NCI-H1417 treated with DMSO at 0.1 percent for 48 hours (cell line): ENCODE results near the gene NUP188.

Experiments
- DNase-seq: peaks from one replicate; lab custom pipeline; 2025; lab: John Stamatoyannopoulos, UW

The NUP188 gene

GRCh38 chr9:129007035-129007765 is 59.7 kb downstream of the NUP188 start:
- DNase-seq = no peak

GRCh38 chr9:129007766-129008468 is 60.4 kb downstream of the NUP188 start:
- DNase-seq = no peak

DNA sequence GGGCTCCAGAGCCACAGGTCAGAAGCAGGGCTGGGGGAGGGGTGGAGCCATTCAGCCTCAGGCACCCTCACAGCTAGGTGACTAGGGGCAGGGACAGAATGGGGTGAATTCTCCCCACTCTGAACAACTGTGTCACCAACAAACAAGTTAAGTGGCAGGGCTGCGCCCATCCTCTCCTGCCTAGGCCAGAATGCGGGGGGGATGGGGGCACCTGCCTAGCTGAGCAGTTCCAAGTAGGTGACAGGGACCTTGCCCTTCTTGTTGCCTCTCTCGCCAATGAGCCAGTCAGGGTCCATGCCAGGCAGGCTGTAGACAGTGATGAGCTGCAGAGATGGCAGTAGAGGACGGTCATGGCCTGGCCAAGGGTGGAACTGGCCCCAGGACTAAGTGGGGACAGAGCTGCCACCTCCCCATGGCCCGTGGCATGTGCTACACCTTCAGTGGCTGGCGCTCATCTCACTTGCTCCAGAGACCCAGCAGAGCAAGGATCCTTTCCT is 61.0 kb downstream of the NUP188 start:
- no peak for DNase-seq

DNA sequence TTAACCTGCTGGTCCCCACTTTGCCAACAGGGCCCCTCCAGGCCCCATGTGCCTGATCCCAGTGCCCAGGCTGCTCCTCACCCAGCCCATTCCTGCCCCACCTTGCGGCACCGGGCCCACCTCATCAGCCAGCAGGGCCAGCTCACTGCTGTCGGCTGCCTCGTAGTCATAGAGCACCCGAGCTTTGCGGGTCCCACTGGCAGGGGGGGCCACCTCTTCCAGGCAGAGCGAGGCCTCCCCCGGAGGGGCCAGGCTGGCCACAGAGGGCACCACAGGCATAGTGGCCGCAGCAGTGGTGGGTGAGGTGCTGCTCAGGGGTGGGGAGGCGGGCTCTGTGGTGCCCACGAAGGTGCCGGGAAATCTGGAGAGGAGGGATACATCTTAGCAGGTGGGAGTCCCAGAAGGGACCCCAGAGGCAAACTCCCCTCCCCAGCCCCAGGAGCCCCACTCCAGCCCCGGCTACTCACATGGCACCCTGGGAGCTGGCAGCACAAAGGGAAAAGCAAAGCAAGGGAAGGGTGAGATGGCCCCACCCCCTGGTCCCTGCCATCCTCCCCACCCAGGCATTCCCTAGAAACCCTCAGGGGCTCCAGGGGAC is 61.6 kb downstream of the NUP188 start:
- no peak for DNase-seq

- no peak for DNase-seq
These were observed 62.2 kb downstream of the NUP188 start for GRCh38 chr9:129009584-129010141.

GRCh38 chr9:129010267-129010975 is 62.9 kb downstream of the NUP188 start:
- no peak for DNase-seq

GRCh38 chr9:129011170-129011569 is 63.7 kb downstream of the NUP188 start:
- DNase-seq = no peak

GRCh38 chr9:129011761-129012181 is 64.3 kb downstream of the NUP188 start:
- DNase-seq = no peak

DNA sequence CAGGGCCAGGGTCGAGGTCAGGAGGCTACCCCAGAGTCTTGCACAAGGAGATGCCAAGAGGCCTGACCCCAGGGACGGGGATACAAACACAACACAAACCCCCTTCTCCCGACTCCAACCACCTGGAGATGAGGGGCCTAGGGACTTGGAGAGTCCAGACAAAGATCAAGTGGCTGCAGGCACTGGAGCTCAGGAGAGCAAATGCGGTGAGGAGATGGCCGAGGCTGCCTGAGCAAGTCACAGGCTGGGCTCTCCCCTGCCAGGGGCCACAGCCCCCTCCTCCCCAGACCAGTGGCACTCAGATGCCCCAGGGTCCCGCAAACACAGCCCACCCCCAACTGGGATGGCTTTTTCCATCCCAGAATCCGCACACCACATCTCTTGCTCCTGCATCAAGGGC is 64.8 kb downstream of the NUP188 start:
- DNase-seq = no peak

DNA sequence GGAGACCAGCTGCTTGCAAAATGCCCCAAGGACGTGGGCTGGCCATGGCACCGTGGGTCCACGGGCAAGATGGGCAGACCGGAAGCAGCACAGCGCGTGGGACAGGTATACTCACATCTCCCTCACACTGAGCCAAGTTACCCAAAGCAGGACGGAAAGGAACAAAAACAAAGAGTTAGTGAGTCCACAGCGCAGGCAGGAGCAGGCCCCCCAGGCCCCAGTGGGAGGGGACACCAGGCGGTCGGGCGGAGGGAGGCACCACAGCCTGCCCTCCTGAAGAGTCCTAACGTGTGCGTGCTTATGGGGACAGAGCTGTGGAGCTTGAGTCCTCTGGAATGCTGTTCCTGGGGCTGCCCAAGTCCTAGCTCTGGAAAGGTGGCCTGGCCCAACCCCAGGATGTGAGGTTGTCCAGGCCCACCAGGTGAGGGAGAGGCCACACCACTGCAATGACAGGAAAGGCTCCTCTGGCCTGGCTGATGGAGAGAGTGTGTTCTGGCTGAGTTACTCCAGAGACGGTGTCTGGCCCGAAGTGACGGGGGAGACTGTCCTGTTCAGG is 65.5 kb downstream of the NUP188 start:
- no peak for DNase-seq

- no peak for DNase-seq
These were observed 66.2 kb downstream of the NUP188 start for GRCh38 chr9:129013674-129014073.

- no peak for DNase-seq
These were observed 66.6 kb downstream of the NUP188 start for GRCh38 chr9:129014124-129014523.

DNA sequence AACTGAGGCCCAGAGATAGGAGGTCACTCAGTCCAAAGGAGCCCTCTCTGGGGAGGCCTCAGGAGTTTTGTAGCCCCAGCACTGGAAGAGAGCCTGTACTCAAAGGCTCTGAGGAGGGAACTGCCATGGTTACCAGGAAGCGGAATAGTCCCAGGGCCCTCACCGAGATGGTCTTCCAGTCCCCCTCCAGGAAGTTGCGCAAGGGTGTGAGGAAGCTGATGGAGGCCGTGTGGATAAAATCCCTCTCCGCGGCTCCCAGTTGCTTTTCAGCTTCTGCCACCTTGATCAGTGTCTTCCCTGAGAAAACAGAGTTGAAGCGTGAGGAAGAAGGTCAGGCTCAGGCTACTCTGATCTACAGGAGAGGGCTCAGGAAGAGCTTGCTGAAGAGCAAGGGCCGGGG is 67.1 kb downstream of the NUP188 start:
- DNase-seq = no peak

GRCh38 chr9:129021091-129021490 is 73.6 kb downstream of the NUP188 start:
- no peak for DNase-seq

DNA sequence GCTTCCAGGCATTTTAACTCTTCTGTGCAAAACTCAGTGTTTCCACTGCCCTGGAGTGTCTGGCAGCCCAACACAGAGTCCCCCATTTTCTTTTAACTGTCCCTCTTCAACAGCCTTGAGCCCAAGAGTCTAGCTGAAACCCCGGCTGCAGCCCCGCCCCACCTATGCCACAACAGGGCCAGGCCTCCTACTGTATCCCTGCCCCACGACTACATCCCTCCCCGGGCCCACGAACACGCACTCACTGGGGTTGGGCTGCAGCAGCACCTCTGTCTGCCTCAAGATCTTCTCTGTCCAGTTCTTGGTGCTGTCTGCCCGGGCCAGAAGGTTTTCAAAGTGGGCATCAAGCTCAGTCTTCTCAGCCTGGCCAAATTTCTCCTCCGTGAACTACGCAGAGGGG is 74.5 kb downstream of the NUP188 start:
- DNase-seq = no peak

DNA sequence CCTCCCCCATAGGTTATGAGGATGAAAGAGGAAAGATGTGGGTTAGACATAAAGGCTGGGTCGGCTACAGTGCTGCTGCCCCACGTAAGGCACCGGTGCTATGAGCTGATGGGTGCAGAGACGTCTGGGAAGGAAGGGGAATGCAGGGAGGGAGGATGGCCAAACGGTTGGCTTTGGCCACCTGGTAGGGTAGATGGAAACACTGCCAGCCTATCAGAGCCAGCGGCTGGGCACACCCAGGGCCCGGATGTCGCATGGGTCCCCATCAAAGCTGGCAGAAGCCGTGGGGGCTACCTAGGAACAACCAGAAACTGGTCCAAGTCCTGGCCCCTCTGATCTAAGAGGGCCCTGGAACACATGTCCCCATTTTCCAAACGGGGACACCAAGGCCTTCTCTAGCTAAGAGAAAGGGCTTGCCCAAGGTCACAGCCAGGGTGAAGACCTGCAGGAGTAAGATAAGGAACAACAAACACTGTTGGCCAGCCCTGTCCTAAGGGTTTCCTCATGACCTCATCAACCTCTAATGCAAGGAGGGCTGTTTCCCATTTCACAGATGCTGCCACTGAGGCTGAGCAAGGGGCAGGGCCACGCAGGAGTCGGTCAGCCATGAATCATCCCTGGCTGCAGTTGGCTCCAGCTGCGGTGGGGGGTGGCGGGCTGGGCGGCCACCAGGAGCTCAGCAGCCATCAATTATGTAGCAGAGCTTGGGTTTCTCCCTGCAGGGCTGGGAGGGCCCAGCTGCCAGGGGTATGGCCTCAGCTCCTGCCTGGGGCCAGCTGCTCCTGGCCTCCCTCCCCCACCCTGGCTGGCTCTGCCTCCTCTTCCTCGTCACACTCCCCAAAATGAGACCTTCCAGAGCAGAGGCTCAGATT is 75.8 kb downstream of the NUP188 start:
- DNase-seq = no peak

DNA sequence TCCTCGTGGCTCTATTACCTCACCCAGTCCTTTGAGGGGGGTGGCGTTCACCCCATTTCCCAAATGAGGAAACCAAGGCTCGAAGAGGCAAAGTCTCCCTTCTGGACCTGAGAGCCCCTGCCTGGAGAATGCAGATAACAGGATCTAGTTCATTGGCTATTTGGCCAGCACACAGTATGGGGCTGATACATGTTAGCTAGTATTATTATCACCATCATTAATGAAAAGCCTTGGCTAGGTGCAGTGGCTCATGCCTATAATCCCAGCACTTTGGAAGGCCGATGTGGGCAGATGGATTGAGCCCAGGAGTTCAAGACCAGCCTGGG is 76.4 kb downstream of the NUP188 start:
- DNase-seq = no peak

DNA sequence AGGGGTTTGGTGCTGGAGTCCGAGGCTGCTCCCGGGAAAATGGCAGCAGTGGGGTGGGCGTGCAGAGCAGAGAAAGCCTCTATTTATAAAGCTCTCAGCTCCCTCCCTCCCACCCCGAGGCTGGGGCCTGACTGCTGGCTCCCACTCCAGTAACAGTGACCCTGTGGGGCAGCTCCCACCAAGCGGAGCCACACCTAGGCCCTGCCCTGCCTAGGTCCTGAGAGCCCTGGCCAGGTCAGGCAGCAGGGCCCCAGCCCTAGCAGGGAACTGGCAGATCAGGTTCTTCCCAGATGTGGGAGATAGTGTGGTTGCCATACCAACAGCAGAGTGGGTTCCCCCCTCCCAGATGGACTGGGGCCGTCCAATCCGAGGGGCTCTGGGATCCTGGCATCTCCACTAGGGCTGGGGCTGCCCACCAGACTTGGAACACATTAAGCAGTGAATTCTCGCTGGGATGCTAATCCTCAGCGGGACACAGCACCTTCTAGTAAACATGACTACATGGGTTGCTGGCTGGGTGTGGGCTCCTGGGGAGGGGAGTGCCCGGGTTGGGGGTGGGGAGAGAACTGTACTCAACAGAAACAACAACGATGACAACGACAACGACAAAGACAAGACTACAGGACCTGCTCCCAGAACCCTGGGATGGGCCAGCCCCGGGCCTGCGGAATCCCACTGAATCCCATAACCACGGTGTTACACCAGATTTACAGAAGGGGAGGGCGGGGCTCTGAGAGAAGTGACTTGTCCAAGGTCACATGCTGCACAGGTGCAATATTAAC is 79.1 kb downstream of the NUP188 start:
- DNase-seq = no peak

DNA sequence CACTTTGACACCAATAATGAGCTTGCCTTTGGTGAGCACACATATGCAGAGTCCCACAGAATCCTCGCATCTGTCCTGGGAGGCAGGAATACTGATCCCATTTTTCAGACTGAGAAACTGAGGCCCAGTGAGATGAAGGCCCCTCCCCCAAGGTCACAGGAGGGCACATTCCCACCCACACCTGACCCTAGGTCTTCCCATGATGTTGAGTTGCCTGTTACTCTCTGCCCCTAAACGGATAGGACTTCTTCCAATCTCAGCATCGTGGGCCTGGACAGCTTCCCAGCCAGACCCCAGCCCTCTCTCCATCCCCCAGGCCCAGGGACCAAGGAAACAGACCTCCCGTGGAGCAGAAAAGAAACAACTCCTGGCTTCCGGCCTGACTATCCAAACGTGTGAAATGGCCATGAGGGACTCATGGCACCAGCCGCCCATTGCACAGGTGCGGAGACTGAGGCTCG is 79.8 kb downstream of the NUP188 start:
- no peak for DNase-seq

DNA sequence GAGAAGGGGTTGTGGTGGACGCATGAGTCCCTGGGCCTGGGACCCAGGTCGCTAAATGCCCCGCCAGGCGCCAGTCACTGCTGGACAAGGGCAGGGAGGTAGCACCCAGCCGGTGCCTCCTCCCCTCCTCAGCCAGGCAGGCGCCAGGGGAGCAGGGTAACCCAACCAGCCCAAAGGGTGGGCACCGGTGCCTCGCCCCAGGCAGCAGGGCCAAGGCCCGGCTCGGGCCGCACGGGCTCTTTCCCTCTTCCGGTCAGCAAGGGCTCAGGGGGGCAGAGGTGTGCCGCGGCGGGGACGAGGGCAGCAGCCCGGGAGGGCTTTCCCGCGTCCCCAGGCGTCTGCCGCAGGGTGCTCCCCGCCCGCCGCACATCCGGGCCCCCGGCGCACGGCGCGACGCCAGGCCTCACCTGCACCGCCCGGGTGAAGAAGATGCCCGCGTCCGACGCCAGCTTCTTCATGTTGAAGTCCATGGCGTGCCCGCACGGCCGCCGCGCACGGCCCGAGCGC is 80.2 kb downstream of the NUP188 start:
- no peak for DNase-seq
